NB4 (cell line): ENCODE results near the gene GALNS.

Experiments used
- MYC ChIP-seq: IDR thresholded peaks from 2 replicates; pipeline ENCODE4 v1.6.1; 2011; ENCODE audit warnings: low read depth, low read length
- POLR2A ChIP-seq: IDR thresholded peaks from 2 replicates; pipeline ENCODE4 v1.6.1; 2011; ENCODE audit warnings: mild to moderate bottlenecking; ENCODE audit not compliant: insufficient read length; ENCODE audit errors: extremely low read depth
- TF ChIP-seq, protein P1 (sequence below): IDR thresholded peaks from one replicate; pipeline ENCODE4 v1.5.1; 2012; ENCODE audit warnings: low read depth, low read length
- TF ChIP-seq, protein P2 (sequence below): IDR thresholded peaks from 2 replicates; pipeline ENCODE4 v1.6.1; 2011; ENCODE audit warnings: low read depth, low read length

DNA sequence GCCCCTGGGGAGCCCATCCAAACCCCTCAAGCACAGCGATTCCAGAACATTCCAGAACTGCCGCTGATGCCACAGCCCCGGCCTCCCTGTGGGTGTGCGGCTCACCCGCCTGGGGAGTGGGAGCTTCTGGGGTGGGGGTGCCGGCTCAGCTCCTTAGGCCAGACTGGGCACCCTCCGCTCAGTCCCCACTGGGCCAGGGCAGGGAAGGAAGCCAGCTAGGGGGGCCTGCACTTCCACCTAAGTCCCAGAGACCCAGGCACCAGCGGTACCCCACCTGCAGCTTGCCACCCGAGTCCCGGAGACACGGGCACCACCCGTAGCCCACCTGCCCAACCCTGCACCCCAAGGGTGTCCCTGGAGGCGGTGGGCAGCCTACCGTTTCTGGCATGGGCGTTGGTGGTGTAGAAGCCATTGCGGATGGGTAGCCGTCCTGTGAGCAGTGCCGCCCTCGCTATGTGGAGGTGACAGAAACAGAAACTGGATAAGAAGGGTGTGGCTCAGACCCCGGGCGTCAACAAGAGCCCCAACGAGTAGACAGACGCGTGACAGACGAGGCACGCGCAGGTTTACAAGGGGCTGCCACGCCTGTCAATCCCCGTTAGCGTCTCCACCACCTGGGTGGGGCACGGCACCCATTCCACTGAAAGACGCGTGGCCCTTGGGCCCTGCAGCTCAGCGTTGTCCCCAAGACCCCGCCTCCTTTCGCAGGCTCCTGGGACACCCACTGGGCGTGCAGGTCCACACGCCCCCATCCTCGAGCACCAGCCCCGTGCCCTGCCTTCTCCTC lies 15.0 kb downstream of the GALNS start:
- TF ChIP-seq, protein P1, sequence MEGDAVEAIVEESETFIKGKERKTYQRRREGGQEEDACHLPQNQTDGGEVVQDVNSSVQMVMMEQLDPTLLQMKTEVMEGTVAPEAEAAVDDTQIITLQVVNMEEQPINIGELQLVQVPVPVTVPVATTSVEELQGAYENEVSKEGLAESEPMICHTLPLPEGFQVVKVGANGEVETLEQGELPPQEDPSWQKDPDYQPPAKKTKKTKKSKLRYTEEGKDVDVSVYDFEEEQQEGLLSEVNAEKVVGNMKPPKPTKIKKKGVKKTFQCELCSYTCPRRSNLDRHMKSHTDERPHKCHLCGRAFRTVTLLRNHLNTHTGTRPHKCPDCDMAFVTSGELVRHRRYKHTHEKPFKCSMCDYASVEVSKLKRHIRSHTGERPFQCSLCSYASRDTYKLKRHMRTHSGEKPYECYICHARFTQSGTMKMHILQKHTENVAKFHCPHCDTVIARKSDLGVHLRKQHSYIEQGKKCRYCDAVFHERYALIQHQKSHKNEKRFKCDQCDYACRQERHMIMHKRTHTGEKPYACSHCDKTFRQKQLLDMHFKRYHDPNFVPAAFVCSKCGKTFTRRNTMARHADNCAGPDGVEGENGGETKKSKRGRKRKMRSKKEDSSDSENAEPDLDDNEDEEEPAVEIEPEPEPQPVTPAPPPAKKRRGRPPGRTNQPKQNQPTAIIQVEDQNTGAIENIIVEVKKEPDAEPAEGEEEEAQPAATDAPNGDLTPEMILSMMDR, result no peak
- TF ChIP-seq MYC (no peak), POLR2A (no peak)
- TF ChIP-seq, protein P2, sequence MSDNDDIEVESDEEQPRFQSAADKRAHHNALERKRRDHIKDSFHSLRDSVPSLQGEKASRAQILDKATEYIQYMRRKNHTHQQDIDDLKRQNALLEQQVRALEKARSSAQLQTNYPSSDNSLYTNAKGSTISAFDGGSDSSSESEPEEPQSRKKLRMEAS, result no peak
